ENCODE data around the gene ARL6IP5.

The ARL6IP5 gene

GRCh38 chr3:69085833-69086722 is 1.3 kb downstream of the ARL6IP5 start:
- peak overlapping the region; percentile 92 for H3K4me3 ChIP-seq (ENCODE audit: low read depth, low read length)
- no peak for TF ChIP-seq CTCF (IDR thresholded peaks at IDR 0.05; ENCODE audit: control insufficient read depth, extremely low read depth, insufficient read depth)
- peak; percentile 93 for DNase-seq (ENCODE audit: low read depth)

GRCh38 chr3:69087030-69087791 is 2.5 kb downstream of the ARL6IP5 start:
- H3K4me3 ChIP-seq (ENCODE audit: low read depth, low read length) = peak overlapping the region; percentile 92
- no peak for DNase-seq (ENCODE audit: low read depth)
- no peak for TF ChIP-seq CTCF (IDR thresholded peaks at IDR 0.05; ENCODE audit: control insufficient read depth, extremely low read depth, insufficient read depth)

- no peak overlapping the region for H3K4me3 ChIP-seq (ENCODE audit: low read depth, low read length)
- DNase-seq (ENCODE audit: low read depth) = no peak
- no peak for TF ChIP-seq CTCF (IDR thresholded peaks at IDR 0.05; ENCODE audit: control insufficient read depth, extremely low read depth, insufficient read depth)
Measured at GRCh38 chr3:69088063-69088462, 3.3 kb downstream of the ARL6IP5 start.

- H3K4me3 ChIP-seq (ENCODE audit: low read depth, low read length) = no peak overlapping the region
Measured at GRCh38 chr3:69090021-69090420, 5.3 kb downstream of the ARL6IP5 start.

GRCh38 chr3:69091389-69092029 is 6.8 kb downstream of the ARL6IP5 start:
- no peak overlapping the region for H3K4me3 ChIP-seq (ENCODE audit: low read depth, low read length)
- DNase-seq (ENCODE audit: low read depth) = no peak
- TF ChIP-seq CTCF (IDR thresholded peaks at IDR 0.05; ENCODE audit: control insufficient read depth, extremely low read depth, insufficient read depth) = no peak

More at GRCh38 chr3:69090021-69090420, 5.3 kb downstream of the ARL6IP5 start:
- TF ChIP-seq CTCF (IDR thresholded peaks at IDR 0.05; ENCODE audit: control insufficient read depth, extremely low read depth, insufficient read depth) = no peak
- no peak for DNase-seq (ENCODE audit: low read depth)

GRCh38 chr3:69092030-69092516 is 7.3 kb downstream of the ARL6IP5 start:
- no peak for TF ChIP-seq CTCF (IDR thresholded peaks at IDR 0.05; ENCODE audit: control insufficient read depth, extremely low read depth, insufficient read depth)
- no peak overlapping the region for H3K4me3 ChIP-seq (ENCODE audit: low read depth, low read length)
- DNase-seq (ENCODE audit: low read depth) = peak; percentile 69

All from LNCaP clone FGC (cell line).